NCI-H2196 treated with DMSO at 0.1 percent for 48 hours (cell line): ENCODE measurements around the gene PEX11G.

Experiments used
- DNase-seq: peaks from one replicate; lab custom pipeline; 2025; ENCODE audit not compliant: unreplicated experiment; lab: John Stamatoyannopoulos, UW

The PEX11G gene

GRCh38 chr19:7488736-7489353, at the start of gene PEX11G:
Gene PEX11G, minus strand, starts transcription at chr19:7489035. Its CDS starts 25 bp downstream, at chr19:7489010.
- DNase-seq = peak; percentile 75

DNA sequence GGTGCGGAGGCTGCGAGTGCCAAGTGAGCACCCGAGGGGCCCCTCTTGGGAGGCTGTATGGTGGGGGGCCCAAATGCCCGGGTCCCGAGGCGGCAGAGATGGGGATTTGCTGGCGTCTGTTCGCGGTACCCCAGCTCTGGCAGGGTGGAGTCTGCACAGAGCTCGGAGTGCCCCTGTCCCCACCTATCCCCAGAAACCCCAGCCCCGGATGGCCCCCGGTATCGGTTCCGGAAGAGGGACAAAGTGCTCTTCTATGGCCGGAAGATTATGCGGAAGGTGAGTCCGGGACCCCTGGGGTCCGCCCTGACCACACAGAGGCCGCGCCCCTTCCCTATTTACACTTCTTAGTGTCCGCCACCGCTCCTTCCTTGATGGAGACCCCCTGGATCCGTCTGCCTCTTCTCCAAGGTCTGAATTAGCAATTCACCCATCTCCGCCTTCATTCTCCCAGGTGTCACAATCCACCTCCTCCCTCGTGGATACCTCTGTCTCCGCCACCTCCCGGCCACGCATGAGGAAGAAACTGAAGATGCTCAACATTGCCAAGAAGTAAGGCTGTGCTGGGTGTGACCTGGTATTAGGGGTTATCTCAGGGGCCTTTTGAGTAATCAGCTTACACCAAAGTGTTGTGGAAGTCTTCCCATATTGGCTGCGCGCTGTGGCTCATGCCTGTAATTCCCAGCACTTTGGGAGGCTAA, 47.3 kb upstream of the PEX11G start:
- no peak for DNase-seq

DNA sequence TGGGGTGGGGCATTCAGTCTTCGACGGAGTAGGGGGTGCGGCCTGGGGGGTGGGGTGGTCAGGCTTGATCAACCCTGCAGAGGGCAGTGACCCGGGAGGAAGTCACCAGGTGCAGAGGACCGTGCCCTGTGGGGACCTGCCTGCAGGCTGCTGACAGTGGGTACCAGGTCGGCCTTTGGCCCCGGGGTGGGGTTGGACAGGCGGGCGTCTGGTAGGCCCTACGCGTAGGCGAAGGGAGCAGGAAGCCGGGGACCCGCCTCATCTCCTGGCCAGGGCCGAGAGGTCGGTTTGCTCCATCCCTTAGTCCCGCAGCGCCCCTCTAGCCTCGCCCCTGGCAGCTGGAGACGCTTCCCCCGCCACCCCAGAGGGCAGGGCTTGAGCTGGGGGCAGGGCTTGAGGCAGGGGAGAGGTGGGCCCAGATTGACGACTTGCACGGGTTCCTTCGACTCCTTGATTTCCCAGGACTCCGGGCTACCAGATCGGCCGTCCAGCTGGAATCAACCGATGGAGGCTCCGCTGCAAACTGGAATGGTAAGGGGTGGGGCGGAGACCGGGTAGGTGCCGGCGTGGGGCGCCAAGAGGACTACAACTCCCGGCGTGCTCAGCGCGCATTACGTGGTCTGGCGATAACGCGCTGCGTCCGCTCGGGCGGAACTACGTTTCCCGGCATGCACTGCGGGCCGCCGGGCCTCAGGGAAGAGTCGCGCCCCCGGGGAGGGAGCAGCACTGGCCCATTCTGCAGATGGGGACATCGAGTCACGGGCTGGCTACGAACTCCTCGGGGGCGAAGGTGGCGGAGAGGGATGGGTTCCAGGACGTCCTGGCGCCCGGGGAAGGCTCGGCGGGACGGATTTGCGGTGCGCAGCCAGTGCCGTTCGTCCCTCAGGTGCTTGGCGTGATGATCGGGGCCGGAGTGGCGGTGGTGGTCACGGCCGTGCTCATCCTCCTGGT, 46.5 kb upstream of the PEX11G start, which contains the start of gene PNPLA6:
PNPLA6 (plus strand) TSS at position 671 of the 951 bp plus-strand sequence; CDS start at position 743, 72 bp downstream.
- DNase-seq = peak; percentile 82

GRCh38 chr19:7534531-7535046, 45.8 kb upstream of the PEX11G start:
- no peak for DNase-seq

DNA sequence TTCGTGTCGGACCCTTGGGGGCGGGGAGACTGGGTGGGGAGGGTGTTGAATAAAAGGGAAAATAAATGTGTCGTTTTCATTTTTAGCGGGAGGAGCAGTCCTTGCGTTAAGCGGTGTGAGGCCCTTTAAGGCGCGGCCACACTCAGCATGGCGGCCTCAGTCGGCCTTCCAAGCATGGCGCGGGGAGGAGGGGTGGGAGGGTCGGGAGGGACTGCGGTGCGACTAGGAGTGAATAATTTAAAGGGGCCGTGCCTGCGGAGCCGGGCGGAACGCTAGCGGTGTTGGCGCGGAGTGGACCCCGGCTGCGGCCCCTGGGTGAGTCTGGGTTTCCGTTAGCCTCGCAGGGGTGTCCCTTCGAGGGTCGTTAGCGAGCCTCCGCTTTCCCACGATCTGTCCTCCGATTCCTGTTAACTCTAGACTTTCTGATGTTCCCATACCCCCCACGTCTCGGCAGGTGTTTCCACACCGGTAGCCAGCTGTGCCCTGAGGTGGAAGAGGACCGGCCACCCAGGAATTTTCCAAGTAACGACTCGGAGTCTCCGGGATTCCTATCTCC, 45.2 kb upstream of the PEX11G start:
- DNase-seq = peak; percentile 67

GRCh38 chr19:7533281-7533885, 44.5 kb upstream of the PEX11G start:
- DNase-seq = no peak

- DNase-seq = no peak
Observed at GRCh38 chr19:7529610-7530490, 41.0 kb upstream of the PEX11G start.

GRCh38 chr19:7529246-7529600, 40.4 kb upstream of the PEX11G start:
- no peak for DNase-seq

- no peak for DNase-seq
Observed at GRCh38 chr19:7528522-7529245, 39.8 kb upstream of the PEX11G start.

DNA sequence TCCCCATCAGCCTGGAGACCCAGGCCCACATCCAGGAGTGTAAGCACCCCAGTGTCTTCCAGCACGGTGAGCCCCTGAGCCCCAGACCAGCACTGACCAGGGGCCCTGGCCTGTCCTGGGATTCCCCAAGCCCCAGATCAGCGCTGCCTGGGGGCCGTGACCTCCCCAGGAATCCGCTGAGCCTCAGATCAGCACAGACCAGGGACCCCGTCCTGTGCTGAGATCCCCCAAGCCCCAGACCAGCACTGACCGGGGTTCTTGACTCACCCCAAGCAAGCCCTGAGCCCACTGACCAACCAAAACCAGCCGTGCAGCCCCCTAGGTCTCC, 39.3 kb upstream of the PEX11G start:
- DNase-seq = no peak

DNA sequence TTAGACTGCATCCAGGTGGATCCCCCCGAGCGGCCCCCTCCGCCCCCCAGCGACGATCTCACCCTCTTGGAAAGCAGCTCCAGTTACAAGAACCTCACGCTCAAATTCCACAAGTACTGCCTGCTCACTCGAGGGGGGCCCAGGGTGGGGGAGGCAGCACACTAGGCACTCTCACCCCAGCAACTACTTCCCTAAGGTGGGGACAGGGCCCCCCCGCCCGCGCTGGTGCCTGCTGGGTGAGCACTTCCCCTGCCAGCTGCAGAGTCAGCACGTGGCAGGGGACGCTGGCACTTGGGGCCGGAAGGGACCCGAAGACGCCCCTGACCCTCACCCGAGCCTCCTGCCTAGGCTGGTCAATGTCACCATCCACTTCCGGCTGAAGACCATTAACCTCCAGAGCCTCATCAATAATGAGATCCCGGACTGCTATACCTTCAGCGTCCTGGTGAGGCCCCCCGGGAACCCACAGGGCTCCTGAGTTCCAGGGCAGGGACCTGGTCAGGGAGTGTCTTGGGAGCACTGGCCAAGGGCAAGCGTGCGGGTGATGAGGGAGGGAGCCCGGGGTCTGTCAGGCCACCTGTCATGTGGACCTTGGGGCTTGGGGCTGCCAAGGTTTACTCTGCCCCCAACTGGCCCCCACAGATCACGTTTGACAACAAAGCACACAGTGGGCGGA, 38.8 kb upstream of the PEX11G start:
- DNase-seq = no peak

GRCh38 chr19:7526059-7526929, 37.5 kb upstream of the PEX11G start:
- no peak for DNase-seq

DNA sequence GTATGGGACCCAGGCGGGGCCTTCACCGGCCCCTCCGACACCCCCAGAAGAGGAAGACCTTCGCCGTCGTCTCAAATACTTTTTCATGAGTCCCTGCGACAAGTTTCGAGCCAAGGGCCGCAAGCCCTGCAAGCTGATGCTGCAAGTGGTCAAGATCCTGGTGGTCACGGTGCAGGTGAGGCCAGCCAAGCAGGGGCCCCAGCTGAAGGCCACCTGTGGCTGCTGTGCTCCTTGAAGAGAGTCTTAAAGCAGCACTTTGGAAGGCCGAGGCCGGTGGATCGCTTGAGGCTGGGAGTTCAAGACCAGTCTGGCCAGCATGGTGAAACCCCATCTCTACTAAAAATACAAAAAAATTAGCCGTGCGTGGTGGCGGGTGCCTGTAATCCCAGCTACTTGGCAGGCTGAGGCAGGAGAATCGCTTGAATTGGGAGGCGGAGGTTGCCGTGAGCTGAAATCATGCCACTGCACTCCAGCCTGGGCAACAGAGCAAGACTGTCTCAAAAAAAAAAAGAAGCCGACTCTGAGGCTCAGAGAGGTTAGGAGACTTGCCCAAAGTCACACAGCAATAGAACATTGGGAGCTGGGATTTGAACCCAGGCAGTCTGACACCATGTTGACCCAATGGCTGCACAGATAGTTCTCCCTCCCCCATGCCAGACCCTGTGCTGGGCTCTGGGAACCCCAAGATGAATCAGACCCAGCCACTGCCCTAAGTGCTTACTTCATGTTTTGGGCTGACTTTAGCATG, 36.3 kb upstream of the PEX11G start:
- no peak for DNase-seq

GRCh38 chr19:7524523-7524922, 35.7 kb upstream of the PEX11G start:
- no peak for DNase-seq

DNA sequence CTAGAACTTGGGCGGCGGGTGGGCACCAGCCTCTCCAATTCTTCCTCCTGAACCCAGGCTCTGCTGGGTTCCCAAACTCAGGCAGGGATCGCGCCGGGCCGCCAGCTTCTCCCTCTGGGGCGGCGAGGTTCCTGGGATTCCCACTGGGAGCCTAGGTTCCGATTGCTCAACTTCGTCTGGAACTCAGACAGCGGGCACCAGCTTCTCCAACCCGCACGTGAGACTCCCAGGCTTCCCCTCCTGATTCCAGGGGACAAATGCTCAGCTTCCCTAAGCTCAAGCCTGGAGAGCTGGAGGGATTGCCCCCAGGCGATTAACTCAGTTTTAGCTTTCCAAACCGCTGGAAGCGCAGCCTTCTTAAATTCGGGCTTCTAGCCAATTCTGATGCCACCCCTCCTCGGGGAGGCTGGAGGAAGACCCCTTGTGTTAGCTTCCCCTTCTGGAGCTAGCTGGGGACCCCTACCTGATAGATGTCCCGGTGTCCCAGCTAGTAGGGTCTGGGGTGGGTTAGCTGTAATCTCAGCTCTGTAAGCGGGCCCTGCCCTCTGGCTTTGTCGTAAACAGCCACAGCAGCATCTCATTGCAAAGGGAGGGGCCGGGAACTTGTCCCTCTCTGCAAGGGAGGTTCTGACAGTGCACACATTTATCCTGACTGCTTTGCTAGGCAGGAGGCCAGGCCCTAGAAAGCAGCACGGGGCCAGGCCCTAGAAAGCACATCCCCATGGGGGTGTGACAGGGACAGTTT, 34.3 kb upstream of the PEX11G start:
- no peak for DNase-seq
